Left ventricle myocardium inferior (tissue), 1 donor: Measurements from ENCODE around the gene ARHGAP26. TPM values are rescaled to one million over a fixed set of nuclear protein-coding genes. Genes with fewer than 3 reads are reported as not detected.
A peak's percentile ranks its signal among the peaks of the same experiment; 100 is the strongest.

Source experiments
- DNase-seq: peaks from one replicate; pipeline ENCODE4 v3.0.0-alpha.2; 2020
- H3K27ac ChIP-seq: fragments of 200-600 bp; replicated peaks from 2 replicates; pipeline ENCODE4 v1.8.0; 2021
- H3K27me3 ChIP-seq: fragments of 200-600 bp; 2 replicates; pipeline ENCODE4 v1.8.0; 2021; ENCODE audit warnings: low read depth
- H3K36me3 ChIP-seq: fragments of 200-600 bp; 2 replicates; pipeline ENCODE4 v1.8.0; 2021
- H3K4me1 ChIP-seq: fragments of 200-600 bp; 2 replicates; pipeline ENCODE4 v1.8.0; 2021
- H3K4me3 ChIP-seq: fragments of 200-600 bp; 2 replicates; pipeline ENCODE4 v1.8.0; 2021; ENCODE audit warnings: mild to moderate bottlenecking, moderate library complexity
- H3K9me3 ChIP-seq: fragments of 200-600 bp; replicated peaks from 2 replicates; pipeline ENCODE4 v1.8.0; 2021
- CTCF ChIP-seq: fragments of 200-600 bp; IDR thresholded peaks from 2 replicates; pipeline ENCODE4 v1.8.0; 2021; ENCODE audit warnings: antibody characterized with exemption, mild to moderate bottlenecking, borderline replicate concordance
- intact Hi-C: fragments of 100-400 bp; cut with micrococcal nuclease; formaldehyde crosslinking; loops from one replicate; pipeline ENCODE4 v1.11.0; 2022
- long read RNA-seq: library from polyadenylated mRNA; unstranded; transcript quantifications from one replicate; pipeline ENCODE4 v2.0.0, GENCODE V29; 2021
- total RNA-seq: library from RNA; stranded (reverse); fragmentation: NEBNext Ultra II Directional; extraction: Animal tissue kit (Norgen Biotek cat#: 25700); gene quantifications from one replicate; pipeline ENCODE4 v1.2.1, GENCODE V29; 2021
- donor health status: DM: no; HTN: yes; CAD: no; lungs with severe emphysema.

The ARHGAP26 gene
- total RNA-seq: 35.7 TPM
- long read RNA-seq, full-length matches to known transcripts: 1 of 13 reads
- long read RNA-seq, partial matches to known transcripts: 4 of 13 reads
- long read RNA-seq, other reads (novel, unspliced or antisense): 8 of 13 reads

GRCh38 chr5:142769793-142770649 lies at the start of gene ARHGAP26:
Gene ARHGAP26 (plus strand): TSS chr5:142770377. CDS start chr5:142770762, 385 bp downstream.
- no peaks in the 10 kb centered on the region for H3K9me3 ChIP-seq
- peak within 1 kb of the TSS; percentile 95 for H3K27ac ChIP-seq
- peak; percentile 42 for TF ChIP-seq CTCF
- no peaks in the 10 kb centered on the region for H3K36me3 ChIP-seq
- peak within 1 kb of the TSS; percentile 93 for H3K4me3 ChIP-seq
- peaks cover 53% of the 10 kb centered on the region for H3K4me1 ChIP-seq
- H3K27me3 ChIP-seq: no peaks in the 10 kb centered on the region
- DNase-seq: peak; percentile 99
- intact Hi-C loops: loop anchor here (5.0 kb wide), 2 partner anchors 42 to 102 kb away; no protein-coding TSS in a partner anchor

GRCh38 chr5:142720641-142721271 lies 49.4 kb upstream of the ARHGAP26 start:
- no peak for TF ChIP-seq CTCF
- no peak overlapping the region for H3K27ac ChIP-seq
- H3K27me3 ChIP-seq: no peaks in the 10 kb centered on the region
- H3K4me3 ChIP-seq: no peak overlapping the region
- peaks cover 39% of the 10 kb centered on the region for H3K4me1 ChIP-seq
- intact Hi-C loops: no loop called here
- H3K36me3 ChIP-seq: no peaks in the 10 kb centered on the region
- peak; percentile 59 for DNase-seq
- H3K9me3 ChIP-seq: no peaks in the 10 kb centered on the region

GRCh38 chr5:142722146-142722545 lies 48.0 kb upstream of the ARHGAP26 start:
- Histone ChIP-seq H3K27ac (no peak overlapping the region), H3K4me3 (no peak overlapping the region), H3K9me3 (no peaks in the 10 kb centered on the region), H3K36me3 (no peaks in the 10 kb centered on the region), H3K4me1 (peaks cover 46% of the 10 kb centered on the region), H3K27me3 (no peaks in the 10 kb centered on the region)
- TF ChIP-seq CTCF: no peak
- DNase-seq: no peak
- intact Hi-C loops: no loop called here

GRCh38 chr5:142722896-142723295 lies 47.3 kb upstream of the ARHGAP26 start:
- no peak for TF ChIP-seq CTCF
- H3K27ac ChIP-seq: peak overlapping the region; percentile 10
- H3K4me3 ChIP-seq: no peak overlapping the region
- H3K9me3 ChIP-seq: no peaks in the 10 kb centered on the region
- H3K27me3 ChIP-seq: no peaks in the 10 kb centered on the region
- peaks cover 39% of the 10 kb centered on the region for H3K4me1 ChIP-seq
- no peaks in the 10 kb centered on the region for H3K36me3 ChIP-seq
- DNase-seq: no peak
- intact Hi-C loops: no loop called here

GRCh38 chr5:142724821-142725220 lies 45.4 kb upstream of the ARHGAP26 start:
- intact Hi-C loops: no loop called here
- no peak for DNase-seq
- Histone ChIP-seq H3K27me3 (no peaks in the 10 kb centered on the region), H3K9me3 (no peaks in the 10 kb centered on the region), H3K27ac (no peak overlapping the region), H3K36me3 (no peaks in the 10 kb centered on the region), H3K4me1 (peaks cover 33% of the 10 kb centered on the region), H3K4me3 (no peak overlapping the region)
- no peak for TF ChIP-seq CTCF
